ENCODE measurements around the gene KRTAP10-4. TPM values are rescaled to one million over a fixed set of nuclear protein-coding genes. Genes with fewer than 3 reads are reported as not detected.

The KRTAP10-4 gene
- polyA plus RNA-seq, 1 of the 3 experiments (the other 2 are of a cell fraction): not detected

DNA sequence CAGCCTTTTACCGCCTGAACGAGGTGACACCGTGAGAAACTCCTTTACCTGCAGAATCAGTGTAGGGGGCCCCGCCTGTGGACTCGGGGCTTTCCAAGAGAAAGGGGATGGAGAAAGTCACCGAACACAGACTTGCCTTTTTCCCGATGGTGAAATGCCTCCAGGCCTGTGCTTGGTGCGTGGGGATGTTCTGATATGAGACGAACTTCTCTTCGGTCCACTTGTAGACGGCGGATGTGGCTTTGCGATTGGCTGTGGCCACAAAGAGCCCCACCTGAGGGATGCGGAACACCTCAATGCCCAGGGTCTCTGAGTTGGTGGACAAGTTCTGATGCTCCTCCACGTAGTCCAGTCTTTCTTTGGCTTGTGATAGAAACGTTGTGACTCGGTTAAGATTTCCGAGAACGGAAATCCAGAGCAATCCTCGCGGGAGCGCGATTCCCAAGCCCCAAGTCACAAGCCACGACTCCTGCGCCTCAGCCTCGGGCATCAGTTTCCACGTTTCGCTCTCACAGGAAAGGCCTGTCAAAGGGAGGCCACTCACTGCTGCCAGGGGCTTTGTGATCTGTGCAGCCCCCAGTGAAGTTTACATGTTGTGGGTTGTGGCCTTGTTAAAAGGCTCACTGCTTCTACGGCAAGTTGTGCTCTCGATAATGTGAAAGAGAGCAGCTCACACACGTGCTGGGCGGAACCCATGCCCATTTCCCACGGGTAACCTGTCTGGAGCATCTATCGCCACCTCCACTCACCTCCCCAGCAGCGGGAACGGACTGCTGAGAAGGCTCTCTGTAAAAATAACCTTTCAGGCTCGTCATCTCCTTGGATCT is 46.2 kb upstream of the KRTAP10-4 start (continued):
- TF ChIP-seq EP300 (IDR thresholded peaks at IDR 0.05; ENCODE audit: borderline replicate concordance in 1 of 2, low read depth in 1 of 2, low read length in 1 of 2) (no peak), FOXM1 (IDR thresholded peaks at IDR 0.05; ENCODE audit: low read depth) (no peak), POLR2AphosphoS5 (IDR thresholded peaks at IDR 0.05; ENCODE audit: low read depth, low read length) (no peak)

GRCh38 chr21:44527983-44528633 is 45.4 kb upstream of the KRTAP10-4 start:
- no peak overlapping the region for H3K4me2 ChIP-seq
- 15% methylated on average over 8 of the region's 18 CpGs for WGBS (ENCODE audit: low lambda C conversion rate)
- H3K79me2 ChIP-seq (ENCODE audit: insufficient read depth): no peaks in the 10 kb centered on the region
- POLR2A ChIA-PET: no interaction called here
- TF ChIP-seq MXI1 (IDR thresholded peaks at IDR 0.05; ENCODE audit: low read depth, low read length) (no peak), FOXM1 (IDR thresholded peaks at IDR 0.05; ENCODE audit: low read depth) (no peak), SMC3 (IDR thresholded peaks at IDR 0.05; ENCODE audit: low read depth, low read length) (no peak), NFIC (IDR thresholded peaks at IDR 0.05; ENCODE audit: borderline replicate concordance) (no peak), TEAD4 (IDR thresholded peaks at IDR 0.05; ENCODE audit: borderline replicate concordance, insufficient read depth) (no peak), TAF1 (IDR thresholded peaks at IDR 0.05; ENCODE audit: borderline replicate concordance, low read depth, low read length) (no peak), POLR2AphosphoS5 (IDR thresholded peaks at IDR 0.05; ENCODE audit: low read depth, low read length) (no peak), RCOR1 (IDR thresholded peaks at IDR 0.05; ENCODE audit: low read length) (no peak), TCF12 (IDR thresholded peaks at IDR 0.05) (no peak), RXRA (IDR thresholded peaks at IDR 0.05; ENCODE audit: borderline replicate concordance, low read depth) (no peak), EZH2phosphoT487 (IDR thresholded peaks at IDR 0.05; ENCODE audit: borderline replicate concordance, low read depth) (no peak), MAX (IDR thresholded peaks at IDR 0.05; ENCODE audit: low read depth) (no peak)
- TF ChIP-seq, protein P1, sequence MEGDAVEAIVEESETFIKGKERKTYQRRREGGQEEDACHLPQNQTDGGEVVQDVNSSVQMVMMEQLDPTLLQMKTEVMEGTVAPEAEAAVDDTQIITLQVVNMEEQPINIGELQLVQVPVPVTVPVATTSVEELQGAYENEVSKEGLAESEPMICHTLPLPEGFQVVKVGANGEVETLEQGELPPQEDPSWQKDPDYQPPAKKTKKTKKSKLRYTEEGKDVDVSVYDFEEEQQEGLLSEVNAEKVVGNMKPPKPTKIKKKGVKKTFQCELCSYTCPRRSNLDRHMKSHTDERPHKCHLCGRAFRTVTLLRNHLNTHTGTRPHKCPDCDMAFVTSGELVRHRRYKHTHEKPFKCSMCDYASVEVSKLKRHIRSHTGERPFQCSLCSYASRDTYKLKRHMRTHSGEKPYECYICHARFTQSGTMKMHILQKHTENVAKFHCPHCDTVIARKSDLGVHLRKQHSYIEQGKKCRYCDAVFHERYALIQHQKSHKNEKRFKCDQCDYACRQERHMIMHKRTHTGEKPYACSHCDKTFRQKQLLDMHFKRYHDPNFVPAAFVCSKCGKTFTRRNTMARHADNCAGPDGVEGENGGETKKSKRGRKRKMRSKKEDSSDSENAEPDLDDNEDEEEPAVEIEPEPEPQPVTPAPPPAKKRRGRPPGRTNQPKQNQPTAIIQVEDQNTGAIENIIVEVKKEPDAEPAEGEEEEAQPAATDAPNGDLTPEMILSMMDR (IDR thresholded peaks at IDR 0.05): no peak
- TF ChIP-seq, protein P2, sequence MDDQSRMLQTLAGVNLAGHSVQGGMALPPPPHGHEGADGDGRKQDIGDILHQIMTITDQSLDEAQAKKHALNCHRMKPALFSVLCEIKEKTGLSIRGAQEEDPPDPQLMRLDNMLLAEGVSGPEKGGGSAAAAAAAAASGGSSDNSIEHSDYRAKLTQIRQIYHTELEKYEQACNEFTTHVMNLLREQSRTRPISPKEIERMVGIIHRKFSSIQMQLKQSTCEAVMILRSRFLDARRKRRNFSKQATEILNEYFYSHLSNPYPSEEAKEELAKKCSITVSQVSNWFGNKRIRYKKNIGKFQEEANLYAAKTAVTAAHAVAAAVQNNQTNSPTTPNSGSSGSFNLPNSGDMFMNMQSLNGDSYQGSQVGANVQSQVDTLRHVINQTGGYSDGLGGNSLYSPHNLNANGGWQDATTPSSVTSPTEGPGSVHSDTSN (IDR thresholded peaks at IDR 0.05): no peak
- H3K36me3 ChIP-seq (replicated peaks in 1 of 2; ENCODE audit: control insufficient read depth in 1 of 2, insufficient read depth in 2 of 2, low read length in 1 of 2): no peaks in the 10 kb centered on the region
- peaks cover 29% of the 10 kb centered on the region; the same call in 1 of the 2 replicates for H3K27me3 ChIP-seq (ENCODE audit: insufficient read depth)
- no peaks in the 10 kb centered on the region for H3K9me2 ChIP-seq
- H4K20me1 ChIP-seq (ENCODE audit: insufficient read depth): no peaks in the 10 kb centered on the region
- no peaks in the 10 kb centered on the region for H3K9me3 ChIP-seq
- H3K27ac ChIP-seq (ENCODE audit: low read depth in 2 of 2, low read length in 1 of 2): no peak overlapping the region
- H3K4me1 ChIP-seq (ENCODE audit: control insufficient read depth in 1 of 2, insufficient read depth in 2 of 2, low read depth in 1 of 2, low read length in 1 of 2): no peaks in the 10 kb centered on the region; a peak in 1 of 4 replicates
- H2AFZ ChIP-seq (ENCODE audit: low read depth): no peak overlapping the region
- CTCF ChIA-PET: no interaction called here
- H3K4me3 ChIP-seq (ENCODE audit: low read depth in 2 of 2, low read length in 1 of 2): no peak overlapping the region
- no peaks in the 10 kb centered on the region for H3F3A ChIP-seq (replicated peaks; ENCODE audit: insufficient read depth)
- H3K9ac ChIP-seq: no peak overlapping the region
- no peak for DNase-seq
